ENCODE results near the gene SOST. TPM values are rescaled to one million over a fixed set of nuclear protein-coding genes. Genes with fewer than 3 reads are reported as not detected.

Gene SOST
- polyA plus RNA-seq, 2 of the 4 experiments (the other 2 are of a cell fraction), result 0.03 to 0.05 TPM

GRCh38 chr17:43769859-43770258 lies 11.3 kb upstream of the SOST start:
- Histone ChIP-seq H3K27ac (no peak overlapping the region), H3K9me3 (no peaks in the 10 kb centered on the region), H3K4me2 (no peak overlapping the region), H3K4me1 (peaks cover 18% of the 10 kb centered on the region), H3K4me3 (no peak overlapping the region)
- ATAC-seq (no peak), DNase-seq (ENCODE audit: low read depth in 1 of 2, low spot score in 1 of 2) (no peak), FAIRE-seq (no peak)
- ChIA-PET CTCF (interaction anchor here (1.0 to 2.5 kb wide), 4 partner anchors 9 to 193 kb away, joined by 3 to 34 read pairs (median 6); no protein-coding TSS in a partner anchor), POLR2A (no interaction called here)
- WGBS (ENCODE audit: missing lambda C conversion rate), result 99% methylated on average over 11 of the region's 11 CpGs
- TF ChIP-seq HOXB13 (CRISPR knock-in tag; IDR thresholded peaks at IDR 0.05; ENCODE audit: low read depth) (no peak), ZC3H11A (IDR thresholded peaks at IDR 0.05) (no peak)

GRCh38 chr17:43769426-43769825 lies 10.8 kb upstream of the SOST start:
- H3K4me2 ChIP-seq, result no peak overlapping the region
- H3K4me1 ChIP-seq, result peaks cover 18% of the 10 kb centered on the region
- DNase-seq (ENCODE audit: low read depth in 1 of 2, low spot score in 1 of 2) (no peak), FAIRE-seq (no peak), ATAC-seq (peak in 1 of 2 experiments; percentile 22; a peak in 1 of 6 replicates)
- H3K9me3 ChIP-seq, result no peaks in the 10 kb centered on the region
- H3K4me3 ChIP-seq, result no peak overlapping the region
- ChIA-PET POLR2A (no interaction called here), CTCF (interaction anchor here (1.0 to 2.5 kb wide), 4 partner anchors 9 to 192 kb away, joined by 3 to 34 read pairs (median 6); no protein-coding TSS in a partner anchor)
- WGBS (ENCODE audit: missing lambda C conversion rate), result 95% methylated on average over 16 of the region's 16 CpGs
- TF ChIP-seq SREBF2 (IDR thresholded peaks at IDR 0.05), result no peak
- TF ChIP-seq TFCP2L1 (CRISPR knock-in tag; IDR thresholded peaks at IDR 0.05), result no peak
- no peak for TF ChIP-seq SMC3 (IDR thresholded peaks at IDR 0.05)
- TF ChIP-seq RNF2 (IDR thresholded peaks at IDR 0.05; ENCODE audit: borderline replicate concordance, low read depth), result no peak
- no peak for TF ChIP-seq CEBPB (IDR thresholded peaks at IDR 0.05)
- TF ChIP-seq FOSL2 (IDR thresholded peaks at IDR 0.05), result no peak
- TF ChIP-seq FOSL2 (CRISPR knock-in tag; IDR thresholded peaks at IDR 0.05), result no peak
- TF ChIP-seq HEYL (CRISPR knock-in tag; IDR thresholded peaks at IDR 0.05), result no peak
- no peak for TF ChIP-seq FOSB (CRISPR knock-in tag; IDR thresholded peaks at IDR 0.05)
- no peak for TF ChIP-seq EP300 (IDR thresholded peaks at IDR 0.05)
- no peak overlapping the region for H3K27ac ChIP-seq

- Histone ChIP-seq H3K4me2 (no peak overlapping the region), H3K9me3 (no peaks in the 10 kb centered on the region), H3K4me1 (peaks cover 18% of the 10 kb centered on the region), H3K27ac (no peak overlapping the region), H3K4me3 (no peak overlapping the region)
- ChIA-PET POLR2A (no interaction called here), CTCF (interaction anchor here (1.0 to 2.5 kb wide), 3 partner anchors 8 to 192 kb away, joined by 4 to 34 read pairs (median 8); no protein-coding TSS in a partner anchor)
- no peak for FAIRE-seq
- TF ChIP-seq NFE2L2 (conservative IDR thresholded peaks at IDR 0.05; ENCODE audit: low read length) (no peak), CHD2 (IDR thresholded peaks at IDR 0.05; ENCODE audit: low read length, partially characterized antibody) (no peak), HOXB13 (CRISPR knock-in tag; IDR thresholded peaks at IDR 0.05; ENCODE audit: low read depth) (no peak), JUN (IDR thresholded peaks at IDR 0.05) (no peak), MAFK (IDR thresholded peaks at IDR 0.05; ENCODE audit: partially characterized antibody) (no peak), CEBPB (IDR thresholded peaks at IDR 0.05) (no peak), CTCF (IDR thresholded peaks at IDR 0.05) (no peak), USF2 (IDR thresholded peaks at IDR 0.05) (no peak), RAD21 (conservative IDR thresholded peaks at IDR 0.05 in 1 of 2, IDR thresholded peaks at IDR 0.05 in 1 of 2) (no peak), HOXB5 (CRISPR knock-in tag; IDR thresholded peaks at IDR 0.05) (no peak), CBX2 (IDR thresholded peaks at IDR 0.05; ENCODE audit: borderline replicate concordance, low read depth) (no peak), ATOH8 (CRISPR knock-in tag; IDR thresholded peaks at IDR 0.05; ENCODE audit: low read depth) (no peak), HDAC2 (IDR thresholded peaks at IDR 0.05) (no peak), GATA3 (IDR thresholded peaks at IDR 0.05; ENCODE audit: borderline replicate concordance) (no peak), FOSB (CRISPR knock-in tag; IDR thresholded peaks at IDR 0.05) (no peak)
- WGBS (ENCODE audit: missing lambda C conversion rate), result 94% methylated on average over 7 of the region's 7 CpGs
- no peak for DNase-seq (ENCODE audit: low read depth in 1 of 2, low spot score in 1 of 2)
- ATAC-seq, result peak in 1 of 2 experiments; percentile 6; a peak in 1 of 6 replicates
Measured at GRCh38 chr17:43768943-43769342, 10.4 kb upstream of the SOST start.
